GM12878 (cell line): ENCODE measurements around the gene KRT34.
"Not testable (repeated sequence)": the region's sequence is repeated elsewhere in the genome, so short reads cannot be mapped to it uniquely, and the experiment has no call there.

Source experiments
- BMI1 ChIP-seq: fragments of 450-650 bp; IDR thresholded peaks from 2 replicates; pipeline ENCODE4 v1.6.1; 2016; ENCODE audit warnings: mild to moderate bottlenecking, moderate library complexity, borderline replicate concordance
- EGR1 ChIP-seq, 2 experiments: IDR thresholded peaks; 1 replicate in 1 of 2; 2 replicates in 1 of 2; pipeline ENCODE4 v1.6.1; 2011 to 2012; ENCODE audit warnings: low read depth in 2 of 2, low read length in 2 of 2, borderline replicate concordance in 1 of 2, mild to moderate bottlenecking in 1 of 2, moderate library complexity in 1 of 2
- IKZF2 ChIP-seq, 2 experiments: fragments of 450-650 bp; IDR thresholded peaks; 2 replicates each; pipeline ENCODE4 v1.6.1; 2017; ENCODE audit warnings: mild to moderate bottlenecking in 2 of 2, moderate library complexity in 2 of 2
- POLR2AphosphoS5 ChIP-seq: IDR thresholded peaks from 2 replicates; pipeline ENCODE4 v1.6.1; 2011; ENCODE audit warnings: mild to moderate bottlenecking, low read length, inconsistent platforms
- SMAD1 ChIP-seq: fragments of 450-650 bp; IDR thresholded peaks from 2 replicates; pipeline ENCODE4 v1.6.1; 2018; ENCODE audit warnings: mild to moderate bottlenecking, low read depth; ENCODE audit not compliant: partially characterized antibody
- SRF ChIP-seq, 2 experiments: IDR thresholded peaks; 2 replicates each; pipeline ENCODE4 v1.6.1; 2011; ENCODE audit warnings: low read depth in 2 of 2, low read length in 2 of 2, mild to moderate bottlenecking in 1 of 2, moderate library complexity in 1 of 2
- TBL1XR1 ChIP-seq: IDR thresholded peaks from 2 replicates; pipeline ENCODE4 v1.6.1; 2012; ENCODE audit warnings: low read depth, low read length, improper control_type of control experiment
- TF ChIP-seq, protein P1 (sequence below), 3 experiments: IDR thresholded peaks in 2 of 3; conservative IDR thresholded peaks in 1 of 3; 2 replicates each; pipeline ENCODE4 v1.5.1; 2011; ENCODE audit warnings: low read depth in 3 of 3, low read length in 3 of 3, mild to moderate bottlenecking in 3 of 3, control low read depth in 2 of 3, moderate library complexity in 2 of 3, inconsistent platforms in 1 of 3, mixed read lengths in 1 of 3; ENCODE audit not compliant: control insufficient read depth in 2 of 3, insufficient read depth in 1 of 3; ENCODE audit errors: extremely low read depth in 1 of 3

DNA sequence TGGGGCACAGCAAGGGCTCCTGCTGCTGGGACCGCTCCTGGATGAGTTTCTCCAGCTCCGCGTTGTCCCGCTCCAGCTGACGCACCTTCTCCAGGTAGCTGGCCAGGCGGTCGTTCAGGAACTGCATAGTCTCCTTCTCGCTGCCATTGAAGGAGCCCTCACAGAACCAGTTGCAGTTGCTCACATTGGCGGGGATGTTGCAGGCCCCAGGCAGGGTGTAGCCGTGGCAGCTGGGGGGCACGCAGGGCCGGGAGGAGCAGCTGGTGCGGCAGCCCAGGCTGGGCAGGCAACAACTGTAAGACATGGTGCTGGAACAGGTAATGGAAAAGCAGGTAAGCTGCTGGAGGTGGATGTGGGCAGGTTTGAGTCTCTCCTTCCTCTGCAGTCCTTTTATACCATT is at the start of gene KRT34:
- not testable (repeated sequence) for TF ChIP-seq SRF (IDR thresholded peaks at IDR 0.05; ENCODE audit: low read depth in 2 of 2, low read length in 2 of 2); BMI1; EGR1 (IDR thresholded peaks at IDR 0.05; ENCODE audit: borderline replicate concordance in 1 of 2, low read depth in 2 of 2, low read length in 2 of 2); IKZF2 (IDR thresholded peaks at IDR 0.05); TBL1XR1; POLR2AphosphoS5; SMAD1
- TF ChIP-seq, protein P1, sequence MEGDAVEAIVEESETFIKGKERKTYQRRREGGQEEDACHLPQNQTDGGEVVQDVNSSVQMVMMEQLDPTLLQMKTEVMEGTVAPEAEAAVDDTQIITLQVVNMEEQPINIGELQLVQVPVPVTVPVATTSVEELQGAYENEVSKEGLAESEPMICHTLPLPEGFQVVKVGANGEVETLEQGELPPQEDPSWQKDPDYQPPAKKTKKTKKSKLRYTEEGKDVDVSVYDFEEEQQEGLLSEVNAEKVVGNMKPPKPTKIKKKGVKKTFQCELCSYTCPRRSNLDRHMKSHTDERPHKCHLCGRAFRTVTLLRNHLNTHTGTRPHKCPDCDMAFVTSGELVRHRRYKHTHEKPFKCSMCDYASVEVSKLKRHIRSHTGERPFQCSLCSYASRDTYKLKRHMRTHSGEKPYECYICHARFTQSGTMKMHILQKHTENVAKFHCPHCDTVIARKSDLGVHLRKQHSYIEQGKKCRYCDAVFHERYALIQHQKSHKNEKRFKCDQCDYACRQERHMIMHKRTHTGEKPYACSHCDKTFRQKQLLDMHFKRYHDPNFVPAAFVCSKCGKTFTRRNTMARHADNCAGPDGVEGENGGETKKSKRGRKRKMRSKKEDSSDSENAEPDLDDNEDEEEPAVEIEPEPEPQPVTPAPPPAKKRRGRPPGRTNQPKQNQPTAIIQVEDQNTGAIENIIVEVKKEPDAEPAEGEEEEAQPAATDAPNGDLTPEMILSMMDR (IDR thresholded peaks at IDR 0.05 in 2 of 3, conservative IDR thresholded peaks at IDR 0.05 in 1 of 3; ENCODE audit: control insufficient read depth in 2 of 3, extremely low read depth in 1 of 3, insufficient read depth in 1 of 3, low read depth in 3 of 3, low read length in 3 of 3): not testable (repeated sequence)
